ENCODE measurements around the gene HSPH1.
"Not testable (repeated sequence)": the region's sequence is repeated elsewhere in the genome, so short reads cannot be mapped to it uniquely, and the experiment has no call there.

Gene HSPH1

DNA sequence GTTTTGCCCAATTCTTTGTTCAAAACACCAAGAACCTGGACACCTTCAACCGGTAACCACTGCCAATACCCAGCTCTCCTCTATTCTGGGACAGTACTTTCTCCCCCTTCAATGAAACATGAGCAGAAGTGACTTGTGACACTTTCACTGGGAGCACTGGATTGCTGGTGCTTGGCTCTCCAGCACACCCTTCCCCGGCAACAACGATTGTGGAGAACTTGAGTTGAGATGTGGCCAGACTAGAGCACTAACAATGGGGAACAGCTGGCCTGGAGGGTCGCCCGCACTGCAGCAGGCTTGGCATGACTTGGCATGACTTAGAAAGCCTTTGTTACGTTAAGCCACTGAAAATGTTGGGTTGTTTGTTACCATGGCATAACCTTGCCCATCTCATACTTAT lies 30.6 kb upstream of the HSPH1 start:
- DNase-seq (ENCODE audit: extremely low read depth, low read depth): no peak
- TF ChIP-seq, protein P1, sequence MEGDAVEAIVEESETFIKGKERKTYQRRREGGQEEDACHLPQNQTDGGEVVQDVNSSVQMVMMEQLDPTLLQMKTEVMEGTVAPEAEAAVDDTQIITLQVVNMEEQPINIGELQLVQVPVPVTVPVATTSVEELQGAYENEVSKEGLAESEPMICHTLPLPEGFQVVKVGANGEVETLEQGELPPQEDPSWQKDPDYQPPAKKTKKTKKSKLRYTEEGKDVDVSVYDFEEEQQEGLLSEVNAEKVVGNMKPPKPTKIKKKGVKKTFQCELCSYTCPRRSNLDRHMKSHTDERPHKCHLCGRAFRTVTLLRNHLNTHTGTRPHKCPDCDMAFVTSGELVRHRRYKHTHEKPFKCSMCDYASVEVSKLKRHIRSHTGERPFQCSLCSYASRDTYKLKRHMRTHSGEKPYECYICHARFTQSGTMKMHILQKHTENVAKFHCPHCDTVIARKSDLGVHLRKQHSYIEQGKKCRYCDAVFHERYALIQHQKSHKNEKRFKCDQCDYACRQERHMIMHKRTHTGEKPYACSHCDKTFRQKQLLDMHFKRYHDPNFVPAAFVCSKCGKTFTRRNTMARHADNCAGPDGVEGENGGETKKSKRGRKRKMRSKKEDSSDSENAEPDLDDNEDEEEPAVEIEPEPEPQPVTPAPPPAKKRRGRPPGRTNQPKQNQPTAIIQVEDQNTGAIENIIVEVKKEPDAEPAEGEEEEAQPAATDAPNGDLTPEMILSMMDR (IDR thresholded peaks at IDR 0.05; ENCODE audit: low read depth, low read length): no peak

- TF ChIP-seq, protein P1 (IDR thresholded peaks at IDR 0.05; ENCODE audit: low read depth, low read length): no peak
- no peak for DNase-seq (ENCODE audit: extremely low read depth, low read depth)
Observed at GRCh38 chr13:31191748-31192147, 30.0 kb upstream of the HSPH1 start.

DNA sequence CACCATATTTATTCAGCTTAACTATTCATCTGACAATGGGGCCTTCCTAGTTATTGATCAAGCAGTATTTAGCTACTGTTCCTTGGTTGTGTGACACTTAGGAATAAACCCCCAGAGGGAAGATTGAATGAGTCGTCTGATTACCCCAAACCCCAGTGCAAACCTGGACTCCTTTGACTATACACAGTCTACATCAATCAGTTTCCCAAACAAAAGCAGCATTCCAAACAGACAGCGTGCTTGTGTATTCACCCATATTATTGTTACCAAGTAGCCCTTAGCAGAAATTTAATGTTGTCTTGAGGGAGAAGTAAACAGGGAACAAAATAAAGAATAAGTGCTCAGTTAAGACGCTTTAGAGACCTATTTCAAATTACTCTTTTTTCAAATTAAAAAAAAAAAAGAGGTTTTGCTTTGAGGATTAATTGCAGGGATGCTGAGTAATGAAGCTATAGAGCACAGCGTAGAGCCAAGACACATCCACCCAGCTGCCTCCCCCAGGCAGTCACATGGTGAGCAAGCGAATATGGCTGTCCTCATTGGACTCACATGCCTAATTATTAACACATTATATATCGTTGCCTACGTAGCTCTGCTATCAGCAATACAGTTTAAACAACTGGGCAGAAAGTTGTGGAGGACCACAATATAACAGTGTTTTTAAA lies 23.4 kb upstream of the HSPH1 start:
- DNase-seq (ENCODE audit: extremely low read depth, low read depth): no peak
- TF ChIP-seq, protein P1 (IDR thresholded peaks at IDR 0.05; ENCODE audit: low read depth, low read length): no peak

DNA sequence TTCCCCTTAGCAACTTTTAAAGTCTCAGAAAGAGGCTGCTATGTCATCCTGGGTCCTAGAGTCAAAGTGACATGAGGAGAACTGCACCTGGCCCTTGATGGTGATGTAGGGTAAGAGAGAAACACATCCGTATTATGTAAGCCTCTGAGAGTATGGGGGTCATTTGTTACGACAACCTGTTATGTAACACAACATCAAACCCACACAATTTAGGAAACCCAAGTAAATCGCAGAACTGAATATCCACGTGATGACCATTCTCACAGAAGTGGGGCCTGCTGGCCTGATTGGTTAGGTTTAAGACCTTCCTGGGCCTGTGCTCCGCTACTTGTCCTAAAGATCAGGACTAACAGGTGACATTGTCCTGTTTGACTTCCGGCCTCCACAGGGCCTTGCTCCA lies 22.7 kb upstream of the HSPH1 start:
- TF ChIP-seq, protein P1 (IDR thresholded peaks at IDR 0.05; ENCODE audit: low read depth, low read length): no peak
- no peak for DNase-seq (ENCODE audit: extremely low read depth, low read depth)

DNA sequence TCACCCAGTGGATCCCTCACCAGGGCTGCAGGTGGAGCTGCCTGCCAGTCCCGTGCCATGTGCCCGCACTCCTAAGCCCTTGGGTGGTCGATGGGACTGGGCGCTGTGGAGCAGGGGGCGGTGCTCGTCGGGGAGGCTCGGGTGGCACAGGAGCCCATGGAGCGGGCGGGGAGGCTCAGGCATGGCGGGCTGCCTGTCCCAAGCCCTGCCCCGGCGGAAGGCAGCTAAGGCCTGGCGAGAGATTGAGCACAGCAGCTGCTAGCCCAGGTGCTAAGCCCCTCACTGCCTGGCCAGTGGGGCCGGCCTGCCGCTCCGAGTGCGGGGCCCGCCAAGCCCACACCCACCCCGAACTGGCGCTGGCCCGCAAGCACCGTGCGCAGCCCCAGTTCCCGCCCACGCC lies 21.3 kb upstream of the HSPH1 start:
- no peak for DNase-seq (ENCODE audit: extremely low read depth, low read depth)
- TF ChIP-seq, protein P1 (IDR thresholded peaks at IDR 0.05; ENCODE audit: low read depth, low read length): no peak

DNA sequence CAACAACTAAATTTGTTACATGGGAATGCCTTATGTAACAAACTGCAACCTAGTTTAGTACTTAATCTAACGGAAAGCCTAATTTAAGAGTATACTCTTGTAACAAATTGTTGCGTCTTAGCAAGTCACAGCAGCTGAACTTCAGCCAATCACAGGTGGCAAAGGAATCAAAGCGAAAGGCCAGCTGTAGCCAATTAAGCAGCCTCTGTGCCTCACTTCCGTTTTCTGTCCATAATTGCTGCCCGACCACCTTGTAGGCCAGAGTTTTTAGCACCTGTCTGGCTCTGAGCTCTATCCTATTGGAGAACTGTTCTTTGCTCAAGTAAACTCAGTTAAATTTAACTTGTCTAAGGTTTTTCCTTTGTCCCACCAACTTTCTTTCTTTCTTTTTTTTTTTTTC lies 18.1 kb upstream of the HSPH1 start:
- no peak for DNase-seq (ENCODE audit: extremely low read depth, low read depth)
- TF ChIP-seq, protein P1 (IDR thresholded peaks at IDR 0.05; ENCODE audit: low read depth, low read length): no peak

DNA sequence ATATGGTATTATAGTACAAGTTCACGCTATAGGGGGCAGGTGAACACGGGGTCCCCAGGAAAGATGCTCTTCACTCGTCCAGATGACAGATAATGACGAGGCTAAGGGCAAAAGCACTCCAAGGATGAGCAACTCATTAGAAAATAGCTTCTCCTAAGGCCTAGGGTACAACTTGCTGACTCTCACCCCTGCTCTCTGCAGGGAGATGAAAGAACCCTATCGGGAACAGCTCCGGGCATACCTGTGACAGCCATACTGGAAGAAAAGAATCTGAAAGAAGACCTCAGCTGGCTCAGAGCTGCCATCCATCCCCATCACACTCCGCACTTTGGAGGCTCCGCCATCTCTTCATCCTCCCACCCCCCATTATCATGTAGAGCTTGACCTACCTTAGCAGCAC lies 17.5 kb upstream of the HSPH1 start:
- TF ChIP-seq, protein P1 (IDR thresholded peaks at IDR 0.05; ENCODE audit: low read depth, low read length): no peak
- no peak for DNase-seq (ENCODE audit: extremely low read depth, low read depth)

- DNase-seq (ENCODE audit: extremely low read depth, low read depth): not testable (repeated sequence)
Observed at GRCh38 chr13:31177813-31178495, 16.2 kb upstream of the HSPH1 start.

Data from AG09319 (cell line).